Colon (tissue), 2 donors: Measurements from ENCODE around the gene H2BK1.

ENCODE experiments used
- FAIRE-seq: peaks from 2 replicates; lab custom pipeline; 2012; peaks lifted over from hg19 to GRCh38; lab: Jason Lieb, UNC
- donor health status: control.
- donor health status: control.

Gene H2BK1

GRCh38 chr7:151177310-151177709 lies 33.0 kb downstream of the H2BK1 start:
- no peak for FAIRE-seq

- no peak for FAIRE-seq
These were observed 33.9 kb downstream of the H2BK1 start for GRCh38 chr7:151176401-151176800.

DNA sequence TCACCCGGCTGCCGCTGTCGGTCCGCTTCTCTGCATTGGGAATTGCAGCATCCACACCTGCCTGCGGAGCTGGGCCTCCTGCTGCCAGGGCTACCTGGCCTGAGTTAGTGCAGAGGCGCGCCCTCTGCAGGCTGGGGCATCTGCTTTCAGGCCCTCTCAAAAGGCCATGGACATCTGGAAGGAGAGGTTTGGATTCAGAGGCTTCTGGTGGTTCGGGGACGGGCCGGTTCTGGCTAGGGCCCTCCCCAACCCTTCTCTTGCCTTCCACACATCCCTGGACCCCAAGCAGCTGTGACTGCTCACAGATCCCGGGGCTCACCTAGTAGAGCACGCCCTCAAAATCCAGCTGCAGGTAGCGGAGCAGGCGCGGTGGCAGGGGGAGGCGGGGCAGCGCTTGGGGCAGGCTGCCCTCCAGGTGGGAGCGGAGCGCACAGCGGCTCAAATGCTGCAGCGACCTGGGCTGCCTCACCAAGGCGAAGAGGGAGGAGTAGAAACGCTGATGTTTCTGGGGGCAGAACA lies 34.4 kb downstream of the H2BK1 start:
- no peak for FAIRE-seq

GRCh38 chr7:151175047-151175792 lies 35.1 kb downstream of the H2BK1 start:
- no peak for FAIRE-seq

GRCh38 chr7:151174246-151175046 lies 35.8 kb downstream of the H2BK1 start:
- FAIRE-seq, result no peak

GRCh38 chr7:151173386-151174245 lies 36.7 kb downstream of the H2BK1 start:
- no peak for FAIRE-seq

DNA sequence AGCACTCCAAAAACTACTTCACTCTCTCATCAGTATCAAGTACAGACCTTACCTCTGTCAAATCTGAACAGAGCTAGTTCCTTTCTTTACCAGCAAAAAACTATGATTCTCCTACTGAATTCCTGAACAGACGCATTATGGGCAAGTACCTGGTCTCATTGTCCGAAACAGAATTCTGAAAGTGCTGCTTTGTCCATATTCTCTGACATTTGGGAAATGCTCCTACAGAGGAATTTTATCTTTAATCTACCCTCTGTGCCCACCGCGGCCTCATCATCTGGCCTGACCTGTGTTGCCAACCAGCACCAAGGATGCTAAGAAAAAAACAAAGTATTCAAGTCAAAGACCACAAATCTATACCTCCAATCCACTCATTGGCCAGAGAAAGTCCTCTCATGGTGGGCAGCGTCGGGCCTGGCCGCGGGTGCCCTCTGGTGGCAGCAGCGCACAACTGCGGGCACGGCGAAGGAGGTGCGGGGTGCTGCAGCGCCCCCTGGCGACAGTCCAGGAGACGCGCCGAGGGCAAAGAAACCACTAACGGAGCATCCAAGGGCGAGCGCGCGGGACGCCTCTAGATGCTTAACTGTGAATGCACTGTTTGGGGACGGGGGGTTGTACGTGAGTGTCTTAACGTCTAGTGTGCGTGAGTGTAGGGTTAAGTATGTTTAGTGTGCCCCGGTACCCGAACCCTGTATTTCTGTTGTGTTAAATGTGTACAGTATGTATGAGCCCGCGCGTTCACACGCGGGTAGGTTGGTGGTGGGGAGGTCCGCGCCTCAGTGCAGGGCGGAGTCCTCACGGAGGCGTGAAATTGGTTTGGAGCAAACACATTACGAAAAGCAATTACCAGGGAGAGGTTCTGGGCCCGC lies 37.8 kb downstream of the H2BK1 start:
- FAIRE-seq, result no peak

DNA sequence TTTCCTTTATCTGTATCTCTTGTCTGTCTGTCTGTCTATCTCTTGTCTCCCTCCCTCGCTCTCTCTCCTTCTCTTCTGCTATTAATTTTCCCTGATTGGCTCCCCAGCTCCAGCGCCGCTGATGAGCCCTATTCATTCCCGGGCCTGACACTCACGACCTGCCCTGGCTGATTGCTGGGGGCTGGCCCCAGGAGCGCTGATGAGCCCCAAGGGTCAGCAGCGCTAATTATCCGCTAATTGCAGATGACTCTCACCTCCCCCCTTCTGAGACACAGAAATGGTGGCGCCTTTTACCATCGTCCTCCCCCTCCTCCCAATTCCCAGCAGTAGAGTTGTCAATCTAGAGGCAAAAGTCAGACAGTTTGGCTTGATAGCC lies 41.5 kb downstream of the H2BK1 start:
- no peak for FAIRE-seq

DNA sequence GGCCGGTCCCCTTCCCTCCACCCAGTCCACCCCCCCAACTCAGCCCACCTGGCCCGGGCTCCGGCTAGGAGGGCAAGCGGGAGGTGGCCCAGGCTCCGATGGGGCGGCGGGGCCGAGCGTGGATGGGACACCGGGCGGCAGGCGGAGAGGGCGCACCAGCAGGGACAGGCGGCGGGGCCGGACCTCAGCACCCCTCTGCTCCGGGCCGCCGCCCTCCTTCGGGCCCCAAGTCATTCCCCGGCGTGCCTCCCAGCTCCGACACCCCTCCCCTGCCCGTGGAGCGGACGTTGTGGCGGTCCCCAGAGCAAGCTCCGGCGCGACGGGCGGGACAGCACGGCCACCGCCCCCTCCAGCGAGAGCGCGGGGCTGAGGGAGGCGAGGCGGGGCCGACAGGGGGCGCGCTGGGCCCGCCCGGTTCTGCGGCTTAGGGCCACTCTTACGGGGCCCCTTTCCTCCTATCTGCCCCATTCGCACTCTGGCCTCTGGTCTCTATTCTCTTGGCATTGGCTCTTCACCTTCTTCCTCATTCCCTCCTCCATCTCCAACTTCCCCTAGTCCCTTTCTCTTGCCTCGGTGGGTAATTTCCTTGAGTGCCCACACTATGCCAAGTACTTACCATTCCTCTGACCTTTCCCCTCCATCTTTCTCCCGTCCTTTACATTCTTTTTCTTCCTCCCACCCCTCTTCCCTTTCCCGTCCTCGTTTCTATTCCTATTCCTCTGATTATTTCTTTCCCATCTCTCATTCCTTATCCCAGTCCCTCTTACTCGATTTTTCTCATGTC lies 42.1 kb downstream of the H2BK1 start:
- no peak for FAIRE-seq

- no peak for FAIRE-seq
These were observed 42.9 kb downstream of the H2BK1 start, which contains the start of gene GBX1 for GRCh38 chr7:151167197-151167961. GBX1 (minus strand) TSS chr7:151167694; CDS start chr7:151167548, 146 bp downstream.

DNA sequence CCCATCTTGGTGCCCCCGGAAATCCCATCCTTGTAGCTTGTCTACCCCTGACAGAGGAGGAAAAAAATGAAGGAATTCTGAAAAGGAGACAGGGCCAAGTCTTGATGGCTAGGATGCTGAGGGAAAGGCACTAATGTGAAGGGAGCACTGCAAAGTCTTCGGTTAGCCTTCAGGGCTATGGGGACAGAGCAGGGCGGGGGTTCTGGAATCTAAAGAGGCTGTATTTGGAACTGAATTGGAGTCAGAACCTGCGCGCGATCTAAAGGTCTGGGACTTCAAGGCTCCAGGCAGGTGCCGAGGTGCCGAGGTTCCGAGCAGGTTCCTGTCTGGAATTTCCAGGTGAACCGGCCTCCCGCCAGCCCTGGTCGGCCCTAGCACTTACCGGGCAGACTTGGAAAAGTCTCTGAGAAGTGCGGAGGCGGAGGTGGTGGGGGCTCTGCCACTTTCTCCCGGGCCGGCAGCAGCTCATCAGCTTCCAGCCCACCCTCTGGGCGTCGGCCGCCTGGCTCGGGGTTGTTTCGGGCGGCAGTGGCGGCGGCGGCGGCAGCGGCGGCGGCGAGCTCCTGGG lies 43.6 kb downstream of the H2BK1 start:
- no peak for FAIRE-seq

GRCh38 chr7:151161757-151162156 lies 48.5 kb downstream of the H2BK1 start:
- FAIRE-seq, result no peak
